ENCODE results near the gene LPIN1. TPM values are rescaled to one million over a fixed set of nuclear protein-coding genes. Genes with fewer than 3 reads are reported as not detected.
"Not testable (repeated sequence)": the region's sequence is repeated elsewhere in the genome, so short reads cannot be mapped to it uniquely, and the experiment has no call there.

Gene LPIN1
- total RNA-seq, 2 experiments from 2014 or later, result 41.1 to 48.0 TPM

GRCh38 chr2:11757101-11757500, 10.7 kb downstream of the LPIN1 start:
- intact Hi-C loops (cut with micrococcal nuclease), result loop anchor here (10.0 kb wide), 2 partner anchors 412 to 538 kb away; partner anchors contain the start of gene ROCK2
- POLR2A ChIA-PET, result interaction anchor here (1.2 to 3.1 kb wide), 3 partner anchors 8 to 15 kb away, joined by 4 to 17 read pairs (median 4); partner anchors contain the start of gene LPIN1
- no peak for DNase-seq

GRCh38 chr2:11758187-11758586, 11.8 kb downstream of the LPIN1 start:
- intact Hi-C loops (cut with micrococcal nuclease), result loop anchor here (10.0 kb wide), 2 partner anchors 413 to 537 kb away; partner anchors contain the start of gene ROCK2
- POLR2A ChIA-PET, result interaction anchor here (1.2 to 3.1 kb wide), 3 partner anchors 9 to 13 kb away, joined by 4 to 17 read pairs (median 4); partner anchors contain the start of gene LPIN1
- H3K36me3 Mint-ChIP-seq, result peaks cover 8% of the 10 kb centered on the region

More at GRCh38 chr2:11757101-11757500, 10.7 kb downstream of the LPIN1 start:
- peaks cover 8% of the 10 kb centered on the region for H3K36me3 Mint-ChIP-seq
- CTCF ChIA-PET, result interaction anchor here (1.0 to 2.0 kb wide), 8 partner anchors 10 to 68 kb away, joined by 3 to 10 read pairs (median 6); partner anchors contain the start of gene LPIN1
- H3K9me3 Mint-ChIP-seq, result no peaks in the 10 kb centered on the region
- no peak overlapping the region for H3K4me3 Mint-ChIP-seq
- peak overlapping the region; percentile 78 for H3K27ac Mint-ChIP-seq
- no peaks in the 10 kb centered on the region for H3K27me3 Mint-ChIP-seq
- H3K4me1 Mint-ChIP-seq (ENCODE audit: low read depth), result peaks cover 79% of the 10 kb centered on the region

GRCh38 chr2:11758647-11759046, 12.2 kb downstream of the LPIN1 start:
- Mint-ChIP-seq H3K27me3 (no peaks in the 10 kb centered on the region), H3K4me3 (no peak overlapping the region), H3K9me3 (no peaks in the 10 kb centered on the region), H3K27ac (peak overlapping the region; percentile 78), H3K36me3 (peaks cover 9% of the 10 kb centered on the region), H3K4me1 (ENCODE audit: low read depth) (peaks cover 72% of the 10 kb centered on the region)
- POLR2A ChIA-PET, result interaction anchor here (3.1 kb wide), 1 partner anchor 12 kb away, joined by 17 read pairs; the partner anchor contains the start of gene LPIN1
- DNase-seq, result no peak
- CTCF ChIA-PET, result interaction anchor here (0.6 to 1.3 kb wide), 4 partner anchors 10 to 71 kb away, joined by 3 to 4 read pairs (median 4); no protein-coding TSS in a partner anchor
- intact Hi-C loops (cut with micrococcal nuclease), result loop anchor here (10.0 kb wide), 2 partner anchors 414 to 536 kb away; partner anchors contain the start of gene ROCK2

More at GRCh38 chr2:11758187-11758586, 11.8 kb downstream of the LPIN1 start:
- H3K27ac Mint-ChIP-seq, result peak overlapping the region; percentile 78
- CTCF ChIA-PET, result interaction anchor here (0.6 to 2.0 kb wide), 8 partner anchors 10 to 70 kb away, joined by 3 to 10 read pairs (median 5); partner anchors contain the start of gene LPIN1
- DNase-seq, result no peak
- H3K4me3 Mint-ChIP-seq, result no peak overlapping the region
- no peaks in the 10 kb centered on the region for H3K9me3 Mint-ChIP-seq
- H3K27me3 Mint-ChIP-seq, result no peaks in the 10 kb centered on the region
- H3K4me1 Mint-ChIP-seq (ENCODE audit: low read depth), result peaks cover 76% of the 10 kb centered on the region

- not testable (repeated sequence) for H3K4me3 Mint-ChIP-seq
- intact Hi-C loops (cut with micrococcal nuclease), result loop anchor here (10.0 kb wide), 2 partner anchors 415 to 535 kb away; partner anchors contain the start of gene ROCK2
Measured at GRCh38 chr2:11759182-11759975, 12.9 kb downstream of the LPIN1 start.

GRCh38 chr2:11761259-11761658, 14.8 kb downstream of the LPIN1 start:
- H3K27me3 Mint-ChIP-seq, result no peaks in the 10 kb centered on the region
- no peak overlapping the region for H3K4me3 Mint-ChIP-seq
- peaks cover 50% of the 10 kb centered on the region for H3K4me1 Mint-ChIP-seq (ENCODE audit: low read depth)
- intact Hi-C loops (cut with micrococcal nuclease), result no loop called here
- no peaks in the 10 kb centered on the region for H3K9me3 Mint-ChIP-seq
- ChIA-PET POLR2A (no interaction called here), CTCF (interaction anchor here (0.8 to 1.8 kb wide), 5 partner anchors 15 to 69 kb away, joined by 3 to 6 read pairs (median 3); no protein-coding TSS in a partner anchor)
- H3K27ac Mint-ChIP-seq, result peak overlapping the region; percentile 11
- peaks cover 21% of the 10 kb centered on the region for H3K36me3 Mint-ChIP-seq
- no peak for DNase-seq

More at GRCh38 chr2:11759182-11759975, 12.9 kb downstream of the LPIN1 start:
- CTCF ChIA-PET, result interaction anchor here (1.2 to 1.3 kb wide), 2 partner anchors 11 to 67 kb away, joined by 4 read pairs; no protein-coding TSS in a partner anchor
- not testable (repeated sequence) for H3K36me3 Mint-ChIP-seq, H3K27me3 Mint-ChIP-seq, H3K9me3 Mint-ChIP-seq, DNase-seq
- H3K27ac Mint-ChIP-seq, result peak overlapping the region; percentile 78
- POLR2A ChIA-PET, result interaction anchor here (3.1 kb wide), 1 partner anchor 13 kb away, joined by 17 read pairs; the partner anchor contains the start of gene LPIN1
- peaks cover 64% of the 10 kb centered on the region for H3K4me1 Mint-ChIP-seq (ENCODE audit: low read depth)

- no peak for DNase-seq
- intact Hi-C loops (cut with micrococcal nuclease), result no loop called here
- no peaks in the 10 kb centered on the region for H3K9me3 Mint-ChIP-seq
- peaks cover 43% of the 10 kb centered on the region for H3K4me1 Mint-ChIP-seq (ENCODE audit: low read depth)
- CTCF ChIA-PET, result interaction anchor here (1.8 kb wide), 1 partner anchor 23 kb away, joined by 6 read pairs; no protein-coding TSS in a partner anchor
- H3K4me3 Mint-ChIP-seq, result no peak overlapping the region
- H3K27ac Mint-ChIP-seq, result no peak overlapping the region
- POLR2A ChIA-PET, result no interaction called here
- H3K36me3 Mint-ChIP-seq, result peaks cover 26% of the 10 kb centered on the region
- no peaks in the 10 kb centered on the region for H3K27me3 Mint-ChIP-seq
Measured at GRCh38 chr2:11762031-11762430, 15.6 kb downstream of the LPIN1 start.

- Mint-ChIP-seq H3K9me3 (no peaks in the 10 kb centered on the region), H3K27me3 (no peaks in the 10 kb centered on the region), H3K4me3 (no peak overlapping the region), H3K4me1 (ENCODE audit: low read depth) (peaks cover 34% of the 10 kb centered on the region), H3K36me3 (peaks cover 32% of the 10 kb centered on the region), H3K27ac (peak overlapping the region; percentile 6)
- intact Hi-C loops (cut with micrococcal nuclease), result no loop called here
- no peak for DNase-seq
- CTCF ChIA-PET, result no interaction called here
- POLR2A ChIA-PET, result no interaction called here
Measured at GRCh38 chr2:11762799-11763461, 16.5 kb downstream of the LPIN1 start.

- Mint-ChIP-seq H3K4me1 (ENCODE audit: low read depth) (peaks cover 22% of the 10 kb centered on the region), H3K27ac (no peak overlapping the region), H3K4me3 (no peak overlapping the region), H3K27me3 (no peaks in the 10 kb centered on the region), H3K9me3 (no peaks in the 10 kb centered on the region), H3K36me3 (peaks cover 31% of the 10 kb centered on the region)
- intact Hi-C loops (cut with micrococcal nuclease), result no loop called here
- no peak for DNase-seq
- POLR2A ChIA-PET, result no interaction called here
- CTCF ChIA-PET, result interaction anchor here (1.2 to 1.4 kb wide), 2 partner anchors 15 to 77 kb away, joined by 4 to 5 read pairs; no protein-coding TSS in a partner anchor
Measured at GRCh38 chr2:11764359-11764758, 17.9 kb downstream of the LPIN1 start.

- Mint-ChIP-seq H3K9me3 (no peaks in the 10 kb centered on the region), H3K27me3 (no peaks in the 10 kb centered on the region), H3K27ac (no peak overlapping the region), H3K36me3 (peaks cover 31% of the 10 kb centered on the region), H3K4me3 (no peak overlapping the region), H3K4me1 (ENCODE audit: low read depth) (peaks cover 22% of the 10 kb centered on the region)
- ChIA-PET CTCF (interaction anchor here (1.0 to 1.4 kb wide), 3 partner anchors 14 to 77 kb away, joined by 3 to 5 read pairs (median 4); no protein-coding TSS in a partner anchor), POLR2A (no interaction called here)
- intact Hi-C loops (cut with micrococcal nuclease), result no loop called here
- no peak for DNase-seq
Measured at GRCh38 chr2:11764920-11765319, 18.5 kb downstream of the LPIN1 start.

- Mint-ChIP-seq H3K36me3 (peaks cover 34% of the 10 kb centered on the region), H3K27me3 (no peaks in the 10 kb centered on the region), H3K9me3 (no peaks in the 10 kb centered on the region), H3K4me1 (ENCODE audit: low read depth) (peaks cover 22% of the 10 kb centered on the region), H3K27ac (no peak overlapping the region), H3K4me3 (no peak overlapping the region)
- ChIA-PET POLR2A (interaction anchor here (0.6 kb wide), 1 partner anchor 8 kb away, joined by 3 read pairs; no protein-coding TSS in a partner anchor), CTCF (interaction anchor here (1.0 kb wide), 1 partner anchor 21 kb away, joined by 3 read pairs; no protein-coding TSS in a partner anchor)
- intact Hi-C loops (cut with micrococcal nuclease), result no loop called here
- DNase-seq, result no peak
Measured at GRCh38 chr2:11765501-11765900, 19.1 kb downstream of the LPIN1 start.

- CTCF ChIA-PET, result interaction anchor here (1.0 to 1.2 kb wide), 2 partner anchors 14 to 22 kb away, joined by 3 to 4 read pairs; no protein-coding TSS in a partner anchor
- POLR2A ChIA-PET, result no interaction called here
Measured at GRCh38 chr2:11766016-11766415, 19.6 kb downstream of the LPIN1 start.

More at GRCh38 chr2:11766016-11766415, 19.6 kb downstream of the LPIN1 start:
- Mint-ChIP-seq H3K4me3 (no peak overlapping the region), H3K4me1 (ENCODE audit: low read depth) (peaks cover 18% of the 10 kb centered on the region), H3K27me3 (no peaks in the 10 kb centered on the region), H3K27ac (peak overlapping the region; percentile 42), H3K36me3 (peaks cover 37% of the 10 kb centered on the region), H3K9me3 (no peaks in the 10 kb centered on the region)
- DNase-seq, result no peak
- intact Hi-C loops (cut with micrococcal nuclease), result no loop called here

Measured in activated CD4-positive, alpha-beta memory T cell treated with anti-CD3 and anti-CD28 coated beads for 36 hours (primary cell).